Ectodermal cell (in vitro differentiated cells): ENCODE measurements around the gene AQP12B.
"Not testable (repeated sequence)": the region's sequence is repeated elsewhere in the genome, so short reads cannot be mapped to it uniquely, and the experiment has no call there.

Experiments
- H3K27ac ChIP-seq: 2 replicates; pipeline ENCODE4 v1.7.0; 2013; ENCODE audit warnings: mild to moderate bottlenecking, low read depth, low read length; ENCODE audit not compliant: insufficient read depth, poor library complexity, severe bottlenecking
- H3K27me3 ChIP-seq: 2 replicates; pipeline ENCODE4 v1.7.0; 2013; ENCODE audit warnings: mild to moderate bottlenecking, low read length; ENCODE audit not compliant: insufficient read depth, control insufficient read depth, poor library complexity, severe bottlenecking
- H3K36me3 ChIP-seq: one replicate; pipeline ENCODE4 v1.7.0; 2013; ENCODE audit warnings: low read length; ENCODE audit not compliant: control insufficient read depth, insufficient read depth
- H3K4me1 ChIP-seq: one replicate; pipeline ENCODE4 v1.7.0; 2013; ENCODE audit warnings: low read length; ENCODE audit not compliant: control insufficient read depth, insufficient read depth
- H3K4me3 ChIP-seq: 2 replicates; pipeline ENCODE4 v1.7.0; 2013; ENCODE audit warnings: low read depth, low read length, control low read depth; ENCODE audit not compliant: insufficient read depth
- H3K9me3 ChIP-seq: 2 replicates; pipeline ENCODE4 v1.7.0; 2013; ENCODE audit warnings: mild to moderate bottlenecking, low read length, moderate library complexity; ENCODE audit not compliant: control insufficient read depth
- WGBS, 2 experiments: methylation state at CpG; one replicate each; pipeline ENCODE4 v1.1.7; 2013; ENCODE audit warnings: missing lambda C conversion rate in 2 of 2; 5-methylcytosine and 5-hydroxymethylcytosine counted together

The AQP12B gene

GRCh38 chr2:240701091-240701735, 18.5 kb upstream of the AQP12B start:
- Histone ChIP-seq H3K4me3 (no peak overlapping the region), H3K27me3 (no peaks in the 10 kb centered on the region), H3K27ac (no peak overlapping the region), H3K9me3 (no peaks in the 10 kb centered on the region), H3K36me3 (no peaks in the 10 kb centered on the region), H3K4me1 (no peaks in the 10 kb centered on the region)
- 95 to 96% methylated on average over 67 of the region's 67 CpGs for WGBS, 2 experiments

- H3K27ac ChIP-seq, H3K4me3 ChIP-seq, H3K27me3 ChIP-seq, H3K9me3 ChIP-seq, H3K36me3 ChIP-seq, H3K4me1 ChIP-seq: not testable (repeated sequence)
- WGBS, 2 experiments = 89 to 90% methylated on average over 17 to 18 of the region's 21 CpGs
Measured at GRCh38 chr2:240700616-240701015, 17.9 kb upstream of the AQP12B start.

- WGBS, 2 experiments = 74 to 77% methylated on average over 8 of the region's 8 CpGs
- not testable (repeated sequence) for H3K4me3 ChIP-seq, H3K4me1 ChIP-seq
Measured at GRCh38 chr2:240699835-240700234, 17.1 kb upstream of the AQP12B start.

GRCh38 chr2:240698852-240699561, 16.3 kb upstream of the AQP12B start:
- WGBS, 2 experiments = 62 to 73% methylated on average over 3 to 4 of the region's 33 CpGs
- H3K36me3 ChIP-seq, H3K4me1 ChIP-seq, H3K27ac ChIP-seq, H3K9me3 ChIP-seq, H3K27me3 ChIP-seq, H3K4me3 ChIP-seq: not testable (repeated sequence)

More at GRCh38 chr2:240699835-240700234, 17.1 kb upstream of the AQP12B start:
- not testable (repeated sequence) for H3K27ac ChIP-seq, H3K9me3 ChIP-seq, H3K27me3 ChIP-seq, H3K36me3 ChIP-seq

GRCh38 chr2:240696469-240696868, 13.8 kb upstream of the AQP12B start:
- WGBS, 2 experiments = 78 to 93% methylated on average over 2 to 3 of the region's 13 CpGs
- not testable (repeated sequence) for H3K36me3 ChIP-seq

GRCh38 chr2:240695593-240695992, 12.9 kb upstream of the AQP12B start:
- not testable (repeated sequence) for H3K27ac ChIP-seq, H3K4me3 ChIP-seq, H3K27me3 ChIP-seq, H3K4me1 ChIP-seq, H3K36me3 ChIP-seq, H3K9me3 ChIP-seq
- no CpG with 5 or more reads among the region's 19 CpGs for WGBS, 2 experiments

More at GRCh38 chr2:240696469-240696868, 13.8 kb upstream of the AQP12B start:
- not testable (repeated sequence) for H3K4me3 ChIP-seq, H3K4me1 ChIP-seq, H3K27me3 ChIP-seq, H3K27ac ChIP-seq, H3K9me3 ChIP-seq

GRCh38 chr2:240694304-240694703, 11.6 kb upstream of the AQP12B start:
- not testable (repeated sequence) for H3K4me3 ChIP-seq, H3K27me3 ChIP-seq, H3K36me3 ChIP-seq, H3K9me3 ChIP-seq, H3K27ac ChIP-seq, H3K4me1 ChIP-seq
- no CpG with 5 or more reads among the region's 12 CpGs for WGBS, 2 experiments

- not testable (repeated sequence) for H3K27ac ChIP-seq, H3K27me3 ChIP-seq, H3K36me3 ChIP-seq, H3K4me1 ChIP-seq, H3K9me3 ChIP-seq, H3K4me3 ChIP-seq
- 90 to 93% methylated on average over 9 to 10 of the region's 34 CpGs for WGBS, 2 experiments
Measured at GRCh38 chr2:240692583-240693561, 10.2 kb upstream of the AQP12B start.

- H3K4me1 ChIP-seq, H3K36me3 ChIP-seq: not testable (repeated sequence)
- 92 to 93% methylated on average over 29 to 31 of the region's 37 CpGs for WGBS, 2 experiments
Measured at GRCh38 chr2:240691631-240692420, 9.1 kb upstream of the AQP12B start, which contains the start of gene AQP12A. Gene AQP12A (plus strand): TSS chr2:240691866. CDS start chr2:240691914, 48 bp downstream.

More at GRCh38 chr2:240691631-240692420, 9.1 kb upstream of the AQP12B start, which contains the start of gene AQP12A:
- H3K27ac ChIP-seq, H3K4me3 ChIP-seq, H3K9me3 ChIP-seq, H3K27me3 ChIP-seq: not testable (repeated sequence)
